WTC11 (cell line): ENCODE data around the gene PAPPA2. TPM values are rescaled to one million over a fixed set of nuclear protein-coding genes. Genes with fewer than 3 reads are reported as not detected.

Source experiments
- ATAC-seq: fragments of 200-7000 bp; cut with Tn5 transposase; 2 replicates; pipeline ENCODE4 v1.10.0; 2021; ENCODE audit warnings: mild to moderate bottlenecking, moderate library complexity
- CTCF ChIA-PET: fragments of 300-600 bp; sonication (Branson Sonifier 250); formaldehyde crosslinking; loops from one replicate; lab custom pipeline; 2021; ENCODE audit warnings: antibody characterized with exemption; lab: Charles Lee
- POLR2A ChIA-PET: fragments of 350-600 bp; sonication (Branson Sonifier 250); formaldehyde crosslinking; loops from one replicate; lab custom pipeline; 2021; ENCODE audit warnings: antibody characterized with exemption; lab: Charles Lee
- DNase-seq: peaks from one replicate; pipeline ENCODE4 v3.0.0; 2021; ENCODE audit warnings: low spot score
- H3K27ac Mint-ChIP-seq: 2 replicates; pipeline ENCODE4 v1.8.0; 2021; ENCODE audit warnings: mixed read lengths
- H3K27me3 Mint-ChIP-seq: 2 replicates; pipeline ENCODE4 v1.8.0; 2021; ENCODE audit warnings: low read depth, mild to moderate bottlenecking, moderate library complexity, mixed read lengths
- H3K36me3 Mint-ChIP-seq: 2 replicates; pipeline ENCODE4 v1.8.0; 2021; ENCODE audit warnings: mixed read lengths
- H3K4me1 Mint-ChIP-seq: 2 replicates; pipeline ENCODE4 v1.8.0; 2022; ENCODE audit warnings: mixed read lengths
- H3K4me3 Mint-ChIP-seq: 2 replicates; pipeline ENCODE4 v1.8.0; 2021; ENCODE audit warnings: mild to moderate bottlenecking, moderate library complexity, mixed read lengths
- H3K9me3 Mint-ChIP-seq: 2 replicates; pipeline ENCODE4 v1.8.0; 2021; ENCODE audit warnings: mixed read lengths
- CBFB ChIP-seq: sonication (generic); formaldehyde crosslinking; IDR thresholded peaks from 2 replicates; pipeline ENCODE4 v1.8.1; 2022; ENCODE audit warnings: mild to moderate bottlenecking, low read depth, missing genetic modification reagents
- CDX4 ChIP-seq: fragments of 250-450 bp; sonication (Bioruptor Pico); IDR thresholded peaks from 2 replicates; pipeline ENCODE4 v1.9.0; 2021; ENCODE audit warnings: moderate library complexity, mild to moderate bottlenecking, inconsistent platforms, borderline replicate concordance
- CREM ChIP-seq: sonication (generic); formaldehyde crosslinking; IDR thresholded peaks from 2 replicates; pipeline ENCODE4 v1.8.1; 2022; ENCODE audit warnings: mild to moderate bottlenecking, missing genetic modification reagents, moderate library complexity
- E2F5 ChIP-seq: sonication (generic); formaldehyde crosslinking; IDR thresholded peaks from 2 replicates; pipeline ENCODE4 v1.8.1; 2022; ENCODE audit warnings: mild to moderate bottlenecking, moderate library complexity, missing genetic modification reagents
- ELF4 ChIP-seq: sonication (generic); formaldehyde crosslinking; IDR thresholded peaks from 2 replicates; pipeline ENCODE4 v1.8.1; 2022; ENCODE audit warnings: low read depth, mild to moderate bottlenecking, moderate library complexity, missing genetic modification reagents
- EMX1 ChIP-seq: fragments of 250-450 bp; sonication (Bioruptor Pico); IDR thresholded peaks from 2 replicates; pipeline ENCODE4 v1.8.0; 2021; ENCODE audit warnings: mild to moderate bottlenecking
- KAT7 ChIP-seq: sonication (generic); formaldehyde crosslinking; IDR thresholded peaks from 2 replicates; pipeline ENCODE4 v1.8.1; 2023; ENCODE audit warnings: missing genetic modification reagents, mild to moderate bottlenecking, borderline replicate concordance
- NFYB ChIP-seq: sonication (generic); formaldehyde crosslinking; conservative IDR thresholded peaks from 2 replicates; pipeline ENCODE4 v1.8.0; 2022; ENCODE audit warnings: low read depth, missing genetic modification reagents
- RELA ChIP-seq: sonication (generic); formaldehyde crosslinking; IDR thresholded peaks from 2 replicates; pipeline ENCODE4 v1.8.1; 2022; ENCODE audit warnings: missing genetic modification reagents, mild to moderate bottlenecking, borderline replicate concordance
- SMAD3 ChIP-seq: sonication (generic); formaldehyde crosslinking; IDR thresholded peaks from 2 replicates; pipeline ENCODE4 v1.8.0; 2022; ENCODE audit warnings: missing genetic modification reagents, mild to moderate bottlenecking, borderline replicate concordance
- SP1 ChIP-seq: sonication (generic); formaldehyde crosslinking; conservative IDR thresholded peaks from 2 replicates; pipeline ENCODE4 v1.8.1; 2022; ENCODE audit warnings: missing genetic modification reagents
- ZNF219 ChIP-seq: sonication (generic); formaldehyde crosslinking; IDR thresholded peaks from 2 replicates; pipeline ENCODE4 v1.8.0; 2023; ENCODE audit warnings: missing genetic modification reagents, mild to moderate bottlenecking, borderline replicate concordance
- ZNF423 ChIP-seq: fragments of 250-450 bp; sonication (Bioruptor Pico); IDR thresholded peaks from 2 replicates; pipeline ENCODE4 v2.1.2; 2022; ENCODE audit warnings: mild to moderate bottlenecking, moderate library complexity
- ZNF425 ChIP-seq: fragments of 250-450 bp; sonication (Bioruptor Pico); conservative IDR thresholded peaks from 2 replicates; pipeline ENCODE4 v1.9.0; 2021; ENCODE audit warnings: mild to moderate bottlenecking
- ZNF532 ChIP-seq: fragments of 250-450 bp; sonication (Bioruptor Pico); IDR thresholded peaks from 2 replicates; pipeline ENCODE4 v1.9.0; 2021; ENCODE audit warnings: mild to moderate bottlenecking, borderline replicate concordance
- total RNA-seq: library from RNA; stranded (reverse); gene quantifications from 3 replicates; pipeline ENCODE4 v1.2.3, GENCODE V29; 2021
- TF ChIP-seq, protein P1 (sequence below): sonication (generic); formaldehyde crosslinking; IDR thresholded peaks from 2 replicates; pipeline ENCODE4 v1.8.0; 2022; ENCODE audit warnings: missing genetic modification reagents
- TF ChIP-seq, protein P2 (sequence below): sonication (generic); formaldehyde crosslinking; IDR thresholded peaks from 2 replicates; pipeline ENCODE4 v1.8.0; 2023; ENCODE audit warnings: mild to moderate bottlenecking, missing genetic modification reagents
- TF ChIP-seq, protein P3 (sequence below): fragments of 250-450 bp; sonication (Bioruptor Pico); IDR thresholded peaks from 2 replicates; pipeline ENCODE4 v1.8.0; 2021; ENCODE audit warnings: mild to moderate bottlenecking
- TF ChIP-seq, protein P4 (sequence below): fragments of 200-600 bp; IDR thresholded peaks from 2 replicates; pipeline ENCODE4 v1.8.0; 2022; ENCODE audit warnings: antibody characterized with exemption

PAPPA2 gene
- total RNA-seq, 1 experiment from 2014 or later, result 0.74 TPM

- Mint-ChIP-seq H3K27ac (no peak overlapping the region), H3K9me3 (no peaks in the 10 kb centered on the region), H3K27me3 (no peaks in the 10 kb centered on the region), H3K4me1 (peaks cover 3% of the 10 kb centered on the region), H3K36me3 (no peaks in the 10 kb centered on the region), H3K4me3 (no peak overlapping the region)
- POLR2A ChIA-PET, result no interaction called here
- ATAC-seq (no peak), DNase-seq (no peak)
- CTCF ChIA-PET, result interaction anchor here (0.9 kb wide), 1 partner anchor 113 kb away, joined by 3 read pairs; no protein-coding TSS in a partner anchor
- TF ChIP-seq, protein P1, sequence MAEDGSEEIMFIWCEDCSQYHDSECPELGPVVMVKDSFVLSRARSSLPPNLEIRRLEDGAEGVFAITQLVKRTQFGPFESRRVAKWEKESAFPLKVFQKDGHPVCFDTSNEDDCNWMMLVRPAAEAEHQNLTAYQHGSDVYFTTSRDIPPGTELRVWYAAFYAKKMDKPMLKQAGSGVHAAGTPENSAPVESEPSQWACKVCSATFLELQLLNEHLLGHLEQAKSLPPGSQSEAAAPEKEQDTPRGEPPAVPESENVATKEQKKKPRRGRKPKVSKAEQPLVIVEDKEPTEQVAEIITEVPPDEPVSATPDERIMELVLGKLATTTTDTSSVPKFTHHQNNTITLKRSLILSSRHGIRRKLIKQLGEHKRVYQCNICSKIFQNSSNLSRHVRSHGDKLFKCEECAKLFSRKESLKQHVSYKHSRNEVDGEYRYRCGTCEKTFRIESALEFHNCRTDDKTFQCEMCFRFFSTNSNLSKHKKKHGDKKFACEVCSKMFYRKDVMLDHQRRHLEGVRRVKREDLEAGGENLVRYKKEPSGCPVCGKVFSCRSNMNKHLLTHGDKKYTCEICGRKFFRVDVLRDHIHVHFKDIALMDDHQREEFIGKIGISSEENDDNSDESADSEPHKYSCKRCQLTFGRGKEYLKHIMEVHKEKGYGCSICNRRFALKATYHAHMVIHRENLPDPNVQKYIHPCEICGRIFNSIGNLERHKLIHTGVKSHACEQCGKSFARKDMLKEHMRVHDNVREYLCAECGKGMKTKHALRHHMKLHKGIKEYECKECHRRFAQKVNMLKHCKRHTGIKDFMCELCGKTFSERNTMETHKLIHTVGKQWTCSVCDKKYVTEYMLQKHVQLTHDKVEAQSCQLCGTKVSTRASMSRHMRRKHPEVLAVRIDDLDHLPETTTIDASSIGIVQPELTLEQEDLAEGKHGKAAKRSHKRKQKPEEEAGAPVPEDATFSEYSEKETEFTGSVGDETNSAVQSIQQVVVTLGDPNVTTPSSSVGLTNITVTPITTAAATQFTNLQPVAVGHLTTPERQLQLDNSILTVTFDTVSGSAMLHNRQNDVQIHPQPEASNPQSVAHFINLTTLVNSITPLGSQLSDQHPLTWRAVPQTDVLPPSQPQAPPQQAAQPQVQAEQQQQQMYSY, result no peak
- TF ChIP-seq CBFB (CRISPR knock-in tag) (no peak), SMAD3 (no peak), E2F5 (CRISPR knock-in tag) (no peak), ZNF423 (no peak), KAT7 (CRISPR knock-in tag) (no peak), ZNF219 (CRISPR knock-in tag) (no peak), EMX1 (CRISPR knock-in tag) (no peak), CREM (CRISPR knock-in tag) (no peak), CDX4 (CRISPR knock-in tag) (no peak), ZNF532 (no peak), RELA (CRISPR knock-in tag) (no peak), ELF4 (CRISPR knock-in tag) (no peak), SP1 (CRISPR knock-in tag) (no peak), ZNF425 (CRISPR knock-in tag) (no peak), NFYB (no peak)
- TF ChIP-seq, protein P2, sequence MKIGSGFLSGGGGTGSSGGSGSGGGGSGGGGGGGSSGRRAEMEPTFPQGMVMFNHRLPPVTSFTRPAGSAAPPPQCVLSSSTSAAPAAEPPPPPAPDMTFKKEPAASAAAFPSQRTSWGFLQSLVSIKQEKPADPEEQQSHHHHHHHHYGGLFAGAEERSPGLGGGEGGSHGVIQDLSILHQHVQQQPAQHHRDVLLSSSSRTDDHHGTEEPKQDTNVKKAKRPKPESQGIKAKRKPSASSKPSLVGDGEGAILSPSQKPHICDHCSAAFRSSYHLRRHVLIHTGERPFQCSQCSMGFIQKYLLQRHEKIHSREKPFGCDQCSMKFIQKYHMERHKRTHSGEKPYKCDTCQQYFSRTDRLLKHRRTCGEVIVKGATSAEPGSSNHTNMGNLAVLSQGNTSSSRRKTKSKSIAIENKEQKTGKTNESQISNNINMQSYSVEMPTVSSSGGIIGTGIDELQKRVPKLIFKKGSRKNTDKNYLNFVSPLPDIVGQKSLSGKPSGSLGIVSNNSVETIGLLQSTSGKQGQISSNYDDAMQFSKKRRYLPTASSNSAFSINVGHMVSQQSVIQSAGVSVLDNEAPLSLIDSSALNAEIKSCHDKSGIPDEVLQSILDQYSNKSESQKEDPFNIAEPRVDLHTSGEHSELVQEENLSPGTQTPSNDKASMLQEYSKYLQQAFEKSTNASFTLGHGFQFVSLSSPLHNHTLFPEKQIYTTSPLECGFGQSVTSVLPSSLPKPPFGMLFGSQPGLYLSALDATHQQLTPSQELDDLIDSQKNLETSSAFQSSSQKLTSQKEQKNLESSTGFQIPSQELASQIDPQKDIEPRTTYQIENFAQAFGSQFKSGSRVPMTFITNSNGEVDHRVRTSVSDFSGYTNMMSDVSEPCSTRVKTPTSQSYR (CRISPR knock-in tag), result no peak
- TF ChIP-seq, protein P3, sequence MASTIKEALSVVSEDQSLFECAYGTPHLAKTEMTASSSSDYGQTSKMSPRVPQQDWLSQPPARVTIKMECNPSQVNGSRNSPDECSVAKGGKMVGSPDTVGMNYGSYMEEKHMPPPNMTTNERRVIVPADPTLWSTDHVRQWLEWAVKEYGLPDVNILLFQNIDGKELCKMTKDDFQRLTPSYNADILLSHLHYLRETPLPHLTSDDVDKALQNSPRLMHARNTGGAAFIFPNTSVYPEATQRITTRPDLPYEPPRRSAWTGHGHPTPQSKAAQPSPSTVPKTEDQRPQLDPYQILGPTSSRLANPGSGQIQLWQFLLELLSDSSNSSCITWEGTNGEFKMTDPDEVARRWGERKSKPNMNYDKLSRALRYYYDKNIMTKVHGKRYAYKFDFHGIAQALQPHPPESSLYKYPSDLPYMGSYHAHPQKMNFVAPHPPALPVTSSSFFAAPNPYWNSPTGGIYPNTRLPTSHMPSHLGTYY (CRISPR knock-in tag), result no peak
- TF ChIP-seq, protein P4, sequence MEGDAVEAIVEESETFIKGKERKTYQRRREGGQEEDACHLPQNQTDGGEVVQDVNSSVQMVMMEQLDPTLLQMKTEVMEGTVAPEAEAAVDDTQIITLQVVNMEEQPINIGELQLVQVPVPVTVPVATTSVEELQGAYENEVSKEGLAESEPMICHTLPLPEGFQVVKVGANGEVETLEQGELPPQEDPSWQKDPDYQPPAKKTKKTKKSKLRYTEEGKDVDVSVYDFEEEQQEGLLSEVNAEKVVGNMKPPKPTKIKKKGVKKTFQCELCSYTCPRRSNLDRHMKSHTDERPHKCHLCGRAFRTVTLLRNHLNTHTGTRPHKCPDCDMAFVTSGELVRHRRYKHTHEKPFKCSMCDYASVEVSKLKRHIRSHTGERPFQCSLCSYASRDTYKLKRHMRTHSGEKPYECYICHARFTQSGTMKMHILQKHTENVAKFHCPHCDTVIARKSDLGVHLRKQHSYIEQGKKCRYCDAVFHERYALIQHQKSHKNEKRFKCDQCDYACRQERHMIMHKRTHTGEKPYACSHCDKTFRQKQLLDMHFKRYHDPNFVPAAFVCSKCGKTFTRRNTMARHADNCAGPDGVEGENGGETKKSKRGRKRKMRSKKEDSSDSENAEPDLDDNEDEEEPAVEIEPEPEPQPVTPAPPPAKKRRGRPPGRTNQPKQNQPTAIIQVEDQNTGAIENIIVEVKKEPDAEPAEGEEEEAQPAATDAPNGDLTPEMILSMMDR, result no peak
These were observed 304.8 kb downstream of the PAPPA2 start for GRCh38 chr1:176767714-176768136.
